ENCODE results near the gene FGGY. TPM values are rescaled to one million over a fixed set of nuclear protein-coding genes. Genes with fewer than 3 reads are reported as not detected.
A peak's percentile ranks its signal among the peaks of the same experiment; 100 is the strongest.

Gene FGGY
- total and polyA plus RNA-seq, 2 donors = 15.6 to 25.3 TPM

DNA sequence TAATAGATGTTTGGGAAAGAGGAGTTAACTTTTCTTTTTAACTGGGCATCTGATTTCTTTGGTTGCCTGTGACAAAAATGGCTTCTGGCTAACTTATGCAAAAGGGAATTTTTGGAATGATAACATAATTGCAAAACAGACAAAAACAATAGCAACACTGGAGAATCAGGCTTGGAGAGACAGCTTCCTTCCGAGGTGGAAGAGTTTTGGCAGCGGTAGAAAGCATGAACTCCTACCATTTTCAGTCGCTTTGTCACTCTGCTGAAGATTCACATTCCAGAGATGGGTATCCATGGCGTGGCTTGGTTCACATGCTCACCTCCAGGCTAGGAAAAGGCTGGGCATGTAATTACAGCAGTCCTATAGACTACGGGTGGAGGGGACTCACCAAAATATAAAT, 17.2 kb upstream of the FGGY start:
- Histone ChIP-seq H3K36me3 (ENCODE audit: control insufficient read depth in 2 of 2, insufficient read depth in 2 of 2, low read length in 1 of 2) (no peaks in the 10 kb centered on the region), H3K27me3 (ENCODE audit: control insufficient read depth in 2 of 2, insufficient read depth in 1 of 2, low read length in 1 of 2) (no peaks in the 10 kb centered on the region), H3K9me3 (ENCODE audit: control insufficient read depth in 2 of 2, insufficient read depth in 1 of 2, low read length in 1 of 2) (no peaks in the 10 kb centered on the region), H3K4me3 (ENCODE audit: low read length in 2 of 2) (no peak overlapping the region), H3K27ac (ENCODE audit: low read depth in 1 of 2, low read length in 1 of 2) (no peak overlapping the region), H3K4me1 (ENCODE audit: control insufficient read depth in 2 of 2, insufficient read depth in 2 of 2, low read length in 2 of 2) (no peaks in the 10 kb centered on the region)
- 94% methylated on average over 5 of the region's 5 CpGs for WGBS
- DNase-seq (ENCODE audit: low read depth in 6 of 9, low spot score in 9 of 9) = no peak

GRCh38 chr1:59282951-59283350, 13.9 kb upstream of the FGGY start:
- Histone ChIP-seq H3K27me3 (ENCODE audit: control insufficient read depth in 2 of 2, insufficient read depth in 1 of 2, low read length in 1 of 2) (no peaks in the 10 kb centered on the region), H3K36me3 (ENCODE audit: control insufficient read depth in 2 of 2, insufficient read depth in 2 of 2, low read length in 1 of 2) (no peaks in the 10 kb centered on the region), H3K9me3 (ENCODE audit: control insufficient read depth in 2 of 2, insufficient read depth in 1 of 2, low read length in 1 of 2) (no peaks in the 10 kb centered on the region), H3K27ac (ENCODE audit: low read depth in 1 of 2, low read length in 1 of 2) (no peak overlapping the region), H3K4me3 (ENCODE audit: low read length in 2 of 2) (no peak overlapping the region), H3K4me1 (ENCODE audit: control insufficient read depth in 2 of 2, insufficient read depth in 2 of 2, low read length in 2 of 2) (no peaks in the 10 kb centered on the region)
- no peak for DNase-seq (ENCODE audit: low read depth in 6 of 9, low spot score in 9 of 9)
- WGBS = 92% methylated on average over 1 of the region's 1 CpG

DNA sequence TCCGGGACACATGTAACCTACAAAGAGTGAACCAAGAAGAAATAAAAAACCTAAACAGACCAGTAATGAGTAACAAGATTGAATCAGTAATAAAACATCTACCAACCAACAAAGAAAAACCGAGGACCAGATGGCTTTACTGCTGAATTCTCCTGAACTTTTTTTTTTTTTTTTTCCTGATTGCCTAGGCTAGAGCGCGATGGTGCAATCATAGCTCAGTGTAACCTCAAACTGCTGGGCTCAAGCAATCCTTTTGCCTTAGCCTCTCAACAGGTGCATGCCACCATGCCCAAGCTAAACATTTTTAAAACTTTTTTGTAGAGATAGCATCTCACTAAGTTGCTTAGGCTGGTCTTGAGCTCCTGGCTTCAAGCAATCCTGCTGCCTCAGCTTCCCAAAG, 11.2 kb upstream of the FGGY start:
- no peaks in the 10 kb centered on the region for H3K9me3 ChIP-seq (ENCODE audit: control insufficient read depth in 2 of 2, insufficient read depth in 1 of 2, low read length in 1 of 2)
- no peak overlapping the region for H3K27ac ChIP-seq (ENCODE audit: low read depth in 1 of 2, low read length in 1 of 2)
- H3K36me3 ChIP-seq (ENCODE audit: control insufficient read depth in 2 of 2, insufficient read depth in 2 of 2, low read length in 1 of 2) = no peaks in the 10 kb centered on the region
- WGBS = 95% methylated on average over 4 of the region's 4 CpGs
- H3K4me1 ChIP-seq (ENCODE audit: control insufficient read depth in 2 of 2, insufficient read depth in 2 of 2, low read length in 2 of 2) = no peaks in the 10 kb centered on the region
- no peaks in the 10 kb centered on the region for H3K27me3 ChIP-seq (ENCODE audit: control insufficient read depth in 2 of 2, insufficient read depth in 1 of 2, low read length in 1 of 2)
- H3K4me3 ChIP-seq (ENCODE audit: low read length in 2 of 2) = no peak overlapping the region
- no peak for DNase-seq (ENCODE audit: low read depth in 6 of 9, low spot score in 9 of 9)

- H3K27me3 ChIP-seq (ENCODE audit: control insufficient read depth in 2 of 2, insufficient read depth in 1 of 2, low read length in 1 of 2) = no peaks in the 10 kb centered on the region
- H3K9me3 ChIP-seq (ENCODE audit: control insufficient read depth in 2 of 2, insufficient read depth in 1 of 2, low read length in 1 of 2) = no peaks in the 10 kb centered on the region
- H3K36me3 ChIP-seq (ENCODE audit: control insufficient read depth in 2 of 2, insufficient read depth in 2 of 2, low read length in 1 of 2) = no peaks in the 10 kb centered on the region
- no peak overlapping the region for H3K4me3 ChIP-seq (ENCODE audit: low read length in 2 of 2)
- no peak overlapping the region for H3K27ac ChIP-seq (ENCODE audit: low read depth in 1 of 2, low read length in 1 of 2)
- no peaks in the 10 kb centered on the region for H3K4me1 ChIP-seq (ENCODE audit: control insufficient read depth in 2 of 2, insufficient read depth in 2 of 2, low read length in 2 of 2)
- DNase-seq (ENCODE audit: low read depth in 6 of 9, low spot score in 9 of 9) = no peak
- 92% methylated on average over 3 of the region's 3 CpGs for WGBS
These were observed 8.8 kb upstream of the FGGY start for GRCh38 chr1:59288046-59288445.

DNA sequence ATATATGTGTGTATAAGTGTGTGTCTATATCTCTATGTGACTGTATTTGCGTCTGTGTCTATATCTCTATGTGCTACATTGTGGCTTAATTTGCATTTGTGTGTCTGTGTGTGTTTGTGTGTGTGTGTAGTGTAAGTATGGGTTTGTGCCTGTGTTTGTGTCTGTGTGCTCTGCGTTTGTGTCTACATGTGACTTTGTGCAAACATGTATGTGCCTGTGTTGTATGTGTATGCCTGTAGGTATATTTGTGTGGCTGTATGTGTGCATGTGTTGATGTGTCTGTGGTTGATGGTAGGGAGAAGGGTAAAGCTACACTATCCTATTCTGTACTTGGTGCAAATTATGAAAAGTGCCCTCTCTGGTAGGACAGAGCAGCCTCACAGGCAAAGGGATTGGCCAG, 7.3 kb upstream of the FGGY start:
- Histone ChIP-seq H3K4me1 (ENCODE audit: control insufficient read depth in 2 of 2, insufficient read depth in 2 of 2, low read length in 2 of 2) (no peaks in the 10 kb centered on the region), H3K27ac (ENCODE audit: low read depth in 1 of 2, low read length in 1 of 2) (no peak overlapping the region)
- 97% methylated on average over 2 of the region's 2 CpGs for WGBS

DNA sequence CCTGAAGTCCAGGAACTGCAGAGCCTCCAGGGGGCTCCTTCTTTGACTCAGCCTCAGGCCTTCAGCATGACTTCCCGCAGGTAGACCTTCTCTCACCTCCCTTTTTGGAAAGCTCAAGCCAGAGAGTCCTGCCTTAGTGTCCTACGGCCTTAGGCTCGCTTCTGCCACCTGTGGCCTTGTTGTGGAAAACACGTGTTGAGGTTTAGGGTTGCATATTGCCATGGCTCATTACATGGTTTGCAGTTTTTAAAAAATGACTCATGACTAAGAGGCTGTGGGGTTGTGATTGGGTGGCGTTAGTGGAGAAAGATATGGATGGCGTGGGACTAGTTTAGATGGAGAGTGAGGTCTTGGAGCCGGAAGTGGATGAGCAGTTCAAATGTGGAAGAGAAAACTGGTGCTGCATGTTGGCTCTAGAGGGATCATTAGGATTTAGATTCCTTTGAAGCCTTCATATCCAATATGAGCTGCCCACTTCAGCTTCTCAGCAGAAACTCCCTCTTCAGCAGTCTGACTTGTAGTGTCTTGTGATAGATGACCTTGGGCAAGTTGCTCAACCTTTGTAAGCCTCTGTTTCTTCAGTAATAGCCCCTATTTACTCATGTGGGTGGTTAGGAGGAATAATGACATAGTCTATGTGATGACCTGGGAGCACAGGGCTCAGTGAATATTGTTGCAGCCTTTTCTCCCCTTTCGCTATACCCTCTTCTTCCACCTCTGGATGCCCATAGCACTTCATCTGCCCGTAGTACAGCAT, 6.5 kb upstream of the FGGY start:
- H3K9me3 ChIP-seq (ENCODE audit: control insufficient read depth in 2 of 2, insufficient read depth in 1 of 2, low read length in 1 of 2) = no peaks in the 10 kb centered on the region
- no peaks in the 10 kb centered on the region for H3K4me1 ChIP-seq (ENCODE audit: control insufficient read depth in 2 of 2, insufficient read depth in 2 of 2, low read length in 2 of 2)
- DNase-seq (ENCODE audit: low read depth in 6 of 9, low spot score in 9 of 9) = peak in 3 of 9 donors; percentile 14 to 49 (median 19)
- no peak overlapping the region for H3K27ac ChIP-seq (ENCODE audit: low read depth in 1 of 2, low read length in 1 of 2)
- 83% methylated on average over 9 of the region's 9 CpGs for WGBS
- no peaks in the 10 kb centered on the region for H3K27me3 ChIP-seq (ENCODE audit: control insufficient read depth in 2 of 2, insufficient read depth in 1 of 2, low read length in 1 of 2)
- H3K4me3 ChIP-seq (ENCODE audit: low read length in 2 of 2) = no peak overlapping the region
- no peaks in the 10 kb centered on the region for H3K36me3 ChIP-seq (ENCODE audit: control insufficient read depth in 2 of 2, insufficient read depth in 2 of 2, low read length in 1 of 2)

More for the DNA sequence above, 7.3 kb upstream of the FGGY start:
- DNase-seq (ENCODE audit: low read depth in 6 of 9, low spot score in 9 of 9) = no peak
- Histone ChIP-seq H3K4me3 (ENCODE audit: low read length in 2 of 2) (no peak overlapping the region), H3K9me3 (ENCODE audit: control insufficient read depth in 2 of 2, insufficient read depth in 1 of 2, low read length in 1 of 2) (no peaks in the 10 kb centered on the region), H3K36me3 (ENCODE audit: control insufficient read depth in 2 of 2, insufficient read depth in 2 of 2, low read length in 1 of 2) (no peaks in the 10 kb centered on the region), H3K27me3 (ENCODE audit: control insufficient read depth in 2 of 2, insufficient read depth in 1 of 2, low read length in 1 of 2) (no peaks in the 10 kb centered on the region)

- Histone ChIP-seq H3K27ac (ENCODE audit: low read depth in 1 of 2, low read length in 1 of 2) (no peak overlapping the region), H3K36me3 (ENCODE audit: control insufficient read depth in 2 of 2, insufficient read depth in 2 of 2, low read length in 1 of 2) (no peaks in the 10 kb centered on the region), H3K9me3 (ENCODE audit: control insufficient read depth in 2 of 2, insufficient read depth in 1 of 2, low read length in 1 of 2) (no peaks in the 10 kb centered on the region), H3K27me3 (ENCODE audit: control insufficient read depth in 2 of 2, insufficient read depth in 1 of 2, low read length in 1 of 2) (no peaks in the 10 kb centered on the region), H3K4me1 (ENCODE audit: control insufficient read depth in 2 of 2, insufficient read depth in 2 of 2, low read length in 2 of 2) (no peaks in the 10 kb centered on the region), H3K4me3 (ENCODE audit: low read length in 2 of 2) (no peak overlapping the region)
- no peak for DNase-seq (ENCODE audit: low read depth in 6 of 9, low spot score in 9 of 9)
These were observed 5.3 kb upstream of the FGGY start for GRCh38 chr1:59291561-59291960.

DNA sequence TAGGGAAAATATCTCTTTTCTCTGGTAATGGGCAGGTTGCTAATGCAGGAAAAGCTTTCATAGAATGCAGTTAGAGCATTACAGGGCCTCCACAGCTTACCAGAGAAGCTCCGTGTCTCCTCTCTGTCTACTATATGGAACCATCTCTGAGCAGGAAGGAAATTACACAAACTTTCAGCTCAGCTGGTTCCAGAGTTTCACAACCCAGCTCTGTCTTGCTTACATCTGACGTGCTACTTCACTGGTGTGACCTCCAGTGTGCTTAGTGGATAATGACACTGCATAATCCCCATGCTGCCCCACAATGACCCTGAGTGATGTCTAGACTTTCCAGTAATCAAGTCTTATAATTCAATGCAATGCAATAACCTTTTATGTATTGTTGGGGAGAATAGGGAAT, 4.3 kb upstream of the FGGY start:
- peak in 1 of 9 donors; percentile 43 for DNase-seq (ENCODE audit: low read depth in 6 of 9, low spot score in 9 of 9)
- no peaks in the 10 kb centered on the region for H3K4me1 ChIP-seq (ENCODE audit: control insufficient read depth in 2 of 2, insufficient read depth in 2 of 2, low read length in 2 of 2)
- no peaks in the 10 kb centered on the region for H3K27me3 ChIP-seq (ENCODE audit: control insufficient read depth in 2 of 2, insufficient read depth in 1 of 2, low read length in 1 of 2)
- H3K4me3 ChIP-seq (ENCODE audit: low read length in 2 of 2) = no peak overlapping the region
- H3K9me3 ChIP-seq (ENCODE audit: control insufficient read depth in 2 of 2, insufficient read depth in 1 of 2, low read length in 1 of 2) = no peaks in the 10 kb centered on the region
- H3K27ac ChIP-seq (ENCODE audit: low read depth in 1 of 2, low read length in 1 of 2) = no peak overlapping the region
- H3K36me3 ChIP-seq (ENCODE audit: control insufficient read depth in 2 of 2, insufficient read depth in 2 of 2, low read length in 1 of 2) = no peaks in the 10 kb centered on the region
- 54% methylated on average over 2 of the region's 2 CpGs for WGBS

DNA sequence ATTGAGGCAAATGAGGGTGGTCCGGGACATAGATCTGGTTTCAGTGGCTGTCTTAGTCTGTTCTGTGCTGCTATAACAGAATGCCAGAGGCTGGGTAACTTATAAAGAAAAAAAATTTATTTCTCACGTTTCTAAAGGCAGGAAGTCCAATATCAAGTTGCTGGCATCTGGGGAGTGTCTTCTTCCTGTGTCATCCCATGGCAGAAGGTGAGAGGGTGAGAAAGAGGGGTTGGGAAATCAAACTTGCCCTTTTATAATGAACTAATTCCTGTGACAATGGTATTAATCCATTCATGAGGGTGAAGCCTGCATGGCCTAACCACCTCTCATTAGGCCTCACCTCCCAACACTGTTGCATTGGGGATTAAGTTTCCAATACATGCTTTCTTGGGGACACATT, 3.7 kb upstream of the FGGY start:
- H3K36me3 ChIP-seq (ENCODE audit: control insufficient read depth in 2 of 2, insufficient read depth in 2 of 2, low read length in 1 of 2) = no peaks in the 10 kb centered on the region
- H3K27me3 ChIP-seq (ENCODE audit: control insufficient read depth in 2 of 2, insufficient read depth in 1 of 2, low read length in 1 of 2) = no peaks in the 10 kb centered on the region
- no peaks in the 10 kb centered on the region for H3K9me3 ChIP-seq (ENCODE audit: control insufficient read depth in 2 of 2, insufficient read depth in 1 of 2, low read length in 1 of 2)
- peaks cover 0 to 2% of the 10 kb centered on the region in 2 donors for H3K4me1 ChIP-seq (ENCODE audit: control insufficient read depth in 2 of 2, insufficient read depth in 2 of 2, low read length in 2 of 2)
- no peak for DNase-seq (ENCODE audit: low read depth in 6 of 9, low spot score in 9 of 9)
- H3K27ac ChIP-seq (ENCODE audit: low read depth in 1 of 2, low read length in 1 of 2) = no peak overlapping the region
- H3K4me3 ChIP-seq (ENCODE audit: low read length in 2 of 2) = no peak overlapping the region
- 61% methylated on average over 2 of the region's 2 CpGs for WGBS
